Measurements from ENCODE around the gene TMEM108.

The TMEM108 gene

GRCh38 chr3:133262333-133262732 is 224.1 kb downstream of the TMEM108 start:
- Histone ChIP-seq H3K27ac (ENCODE audit: low read depth, low read length) (no peak overlapping the region), H3K27me3 (ENCODE audit: control insufficient read depth in 5 of 5, insufficient read depth in 4 of 5, low read length in 5 of 5) (peaks cover 0 to 2% (median 0%) of the 10 kb centered on the region in 5 donors), H3K9ac (ENCODE audit: low read length in 5 of 5) (no peak overlapping the region), H3K4me1 (ENCODE audit: control insufficient read depth in 5 of 5, insufficient read depth in 5 of 5, low read length in 5 of 5) (no peaks in the 10 kb centered on the region), H3K9me3 (ENCODE audit: control insufficient read depth in 5 of 5, low read length in 5 of 5) (no peaks in the 10 kb centered on the region), H3K4me3 (ENCODE audit: low read depth in 1 of 5, low read length in 5 of 5) (no peak overlapping the region), H3K36me3 (ENCODE audit: control insufficient read depth in 5 of 5, insufficient read depth in 5 of 5, low read length in 5 of 5) (no peaks in the 10 kb centered on the region)

GRCh38 chr3:133264920-133265319 is 226.7 kb downstream of the TMEM108 start:
- Histone ChIP-seq H3K4me3 (ENCODE audit: low read depth in 1 of 5, low read length in 5 of 5) (no peak overlapping the region), H3K27ac (ENCODE audit: low read depth, low read length) (no peak overlapping the region), H3K27me3 (ENCODE audit: control insufficient read depth in 5 of 5, insufficient read depth in 4 of 5, low read length in 5 of 5) (peaks cover 0 to 2% (median 0%) of the 10 kb centered on the region in 5 donors), H3K9me3 (ENCODE audit: control insufficient read depth in 5 of 5, low read length in 5 of 5) (no peaks in the 10 kb centered on the region), H3K9ac (ENCODE audit: low read length in 5 of 5) (no peak overlapping the region), H3K4me1 (ENCODE audit: control insufficient read depth in 5 of 5, insufficient read depth in 5 of 5, low read length in 5 of 5) (no peaks in the 10 kb centered on the region), H3K36me3 (ENCODE audit: control insufficient read depth in 5 of 5, insufficient read depth in 5 of 5, low read length in 5 of 5) (no peaks in the 10 kb centered on the region)

- Histone ChIP-seq H3K9me3 (ENCODE audit: control insufficient read depth in 5 of 5, low read length in 5 of 5) (no peaks in the 10 kb centered on the region), H3K27ac (ENCODE audit: low read depth, low read length) (no peak overlapping the region), H3K4me3 (ENCODE audit: low read depth in 1 of 5, low read length in 5 of 5) (no peak overlapping the region)
These were observed 230.5 kb downstream of the TMEM108 start for GRCh38 chr3:133268726-133269134.

GRCh38 chr3:133269393-133269792 is 231.2 kb downstream of the TMEM108 start:
- Histone ChIP-seq H3K4me1 (ENCODE audit: control insufficient read depth in 5 of 5, insufficient read depth in 5 of 5, low read length in 5 of 5) (no peaks in the 10 kb centered on the region), H3K27me3 (ENCODE audit: control insufficient read depth in 5 of 5, insufficient read depth in 4 of 5, low read length in 5 of 5) (peaks cover 0 to 2% (median 0%) of the 10 kb centered on the region in 5 donors), H3K4me3 (ENCODE audit: low read depth in 1 of 5, low read length in 5 of 5) (no peak overlapping the region), H3K9me3 (ENCODE audit: control insufficient read depth in 5 of 5, low read length in 5 of 5) (no peaks in the 10 kb centered on the region), H3K27ac (ENCODE audit: low read depth, low read length) (no peak overlapping the region), H3K36me3 (ENCODE audit: control insufficient read depth in 5 of 5, insufficient read depth in 5 of 5, low read length in 5 of 5) (no peaks in the 10 kb centered on the region), H3K9ac (ENCODE audit: low read length in 5 of 5) (no peak overlapping the region)

More at GRCh38 chr3:133268726-133269134, 230.5 kb downstream of the TMEM108 start:
- Histone ChIP-seq H3K27me3 (ENCODE audit: control insufficient read depth in 5 of 5, insufficient read depth in 4 of 5, low read length in 5 of 5) (peaks cover 0 to 2% (median 0%) of the 10 kb centered on the region in 5 donors), H3K9ac (ENCODE audit: low read length in 5 of 5) (no peak overlapping the region), H3K36me3 (ENCODE audit: control insufficient read depth in 5 of 5, insufficient read depth in 5 of 5, low read length in 5 of 5) (no peaks in the 10 kb centered on the region), H3K4me1 (ENCODE audit: control insufficient read depth in 5 of 5, insufficient read depth in 5 of 5, low read length in 5 of 5) (no peaks in the 10 kb centered on the region)

- Histone ChIP-seq H3K36me3 (ENCODE audit: control insufficient read depth in 5 of 5, insufficient read depth in 5 of 5, low read length in 5 of 5) (no peaks in the 10 kb centered on the region), H3K9me3 (ENCODE audit: control insufficient read depth in 5 of 5, low read length in 5 of 5) (no peaks in the 10 kb centered on the region), H3K27ac (ENCODE audit: low read depth, low read length) (no peak overlapping the region), H3K4me1 (ENCODE audit: control insufficient read depth in 5 of 5, insufficient read depth in 5 of 5, low read length in 5 of 5) (no peaks in the 10 kb centered on the region), H3K9ac (ENCODE audit: low read length in 5 of 5) (no peak overlapping the region), H3K4me3 (ENCODE audit: low read depth in 1 of 5, low read length in 5 of 5) (no peak overlapping the region), H3K27me3 (ENCODE audit: control insufficient read depth in 5 of 5, insufficient read depth in 4 of 5, low read length in 5 of 5) (no peaks in the 10 kb centered on the region)
These were observed 232.4 kb downstream of the TMEM108 start for GRCh38 chr3:133270631-133271030.

- Histone ChIP-seq H3K4me3 (ENCODE audit: low read depth in 1 of 5, low read length in 5 of 5) (no peak overlapping the region), H3K27me3 (ENCODE audit: control insufficient read depth in 5 of 5, insufficient read depth in 4 of 5, low read length in 5 of 5) (no peaks in the 10 kb centered on the region), H3K27ac (ENCODE audit: low read depth, low read length) (no peak overlapping the region), H3K36me3 (ENCODE audit: control insufficient read depth in 5 of 5, insufficient read depth in 5 of 5, low read length in 5 of 5) (no peaks in the 10 kb centered on the region), H3K9ac (ENCODE audit: low read length in 5 of 5) (no peak overlapping the region), H3K4me1 (ENCODE audit: control insufficient read depth in 5 of 5, insufficient read depth in 5 of 5, low read length in 5 of 5) (no peaks in the 10 kb centered on the region), H3K9me3 (ENCODE audit: control insufficient read depth in 5 of 5, low read length in 5 of 5) (no peaks in the 10 kb centered on the region)
These were observed 232.9 kb downstream of the TMEM108 start for GRCh38 chr3:133271042-133271441.

- no peak overlapping the region for H3K27ac ChIP-seq (ENCODE audit: low read depth, low read length)
These were observed 233.3 kb downstream of the TMEM108 start for GRCh38 chr3:133271539-133271938.

GRCh38 chr3:133273346-133273745 is 235.2 kb downstream of the TMEM108 start:
- Histone ChIP-seq H3K27ac (ENCODE audit: low read depth, low read length) (no peak overlapping the region), H3K27me3 (ENCODE audit: control insufficient read depth in 5 of 5, insufficient read depth in 4 of 5, low read length in 5 of 5) (no peaks in the 10 kb centered on the region), H3K36me3 (ENCODE audit: control insufficient read depth in 5 of 5, insufficient read depth in 5 of 5, low read length in 5 of 5) (no peaks in the 10 kb centered on the region), H3K9me3 (ENCODE audit: control insufficient read depth in 5 of 5, low read length in 5 of 5) (no peaks in the 10 kb centered on the region), H3K9ac (ENCODE audit: low read length in 5 of 5) (no peak overlapping the region), H3K4me3 (ENCODE audit: low read depth in 1 of 5, low read length in 5 of 5) (no peak overlapping the region), H3K4me1 (ENCODE audit: control insufficient read depth in 5 of 5, insufficient read depth in 5 of 5, low read length in 5 of 5) (no peaks in the 10 kb centered on the region)

More at GRCh38 chr3:133271539-133271938, 233.3 kb downstream of the TMEM108 start:
- Histone ChIP-seq H3K27me3 (ENCODE audit: control insufficient read depth in 5 of 5, insufficient read depth in 4 of 5, low read length in 5 of 5) (no peaks in the 10 kb centered on the region), H3K9ac (ENCODE audit: low read length in 5 of 5) (no peak overlapping the region), H3K4me3 (ENCODE audit: low read depth in 1 of 5, low read length in 5 of 5) (no peak overlapping the region), H3K9me3 (ENCODE audit: control insufficient read depth in 5 of 5, low read length in 5 of 5) (no peaks in the 10 kb centered on the region), H3K36me3 (ENCODE audit: control insufficient read depth in 5 of 5, insufficient read depth in 5 of 5, low read length in 5 of 5) (no peaks in the 10 kb centered on the region), H3K4me1 (ENCODE audit: control insufficient read depth in 5 of 5, insufficient read depth in 5 of 5, low read length in 5 of 5) (no peaks in the 10 kb centered on the region)

- Histone ChIP-seq H3K27ac (ENCODE audit: low read depth, low read length) (no peak overlapping the region), H3K27me3 (ENCODE audit: control insufficient read depth in 5 of 5, insufficient read depth in 4 of 5, low read length in 5 of 5) (no peaks in the 10 kb centered on the region), H3K4me3 (ENCODE audit: low read depth in 1 of 5, low read length in 5 of 5) (no peak overlapping the region), H3K4me1 (ENCODE audit: control insufficient read depth in 5 of 5, insufficient read depth in 5 of 5, low read length in 5 of 5) (no peaks in the 10 kb centered on the region), H3K9ac (ENCODE audit: low read length in 5 of 5) (no peak overlapping the region), H3K36me3 (ENCODE audit: control insufficient read depth in 5 of 5, insufficient read depth in 5 of 5, low read length in 5 of 5) (no peaks in the 10 kb centered on the region), H3K9me3 (ENCODE audit: control insufficient read depth in 5 of 5, low read length in 5 of 5) (no peaks in the 10 kb centered on the region)
These were observed 236.3 kb downstream of the TMEM108 start for GRCh38 chr3:133274477-133274876.

GRCh38 chr3:133276594-133276993 is 238.4 kb downstream of the TMEM108 start:
- Histone ChIP-seq H3K9me3 (ENCODE audit: control insufficient read depth in 5 of 5, low read length in 5 of 5) (no peaks in the 10 kb centered on the region), H3K9ac (ENCODE audit: low read length in 5 of 5) (no peak overlapping the region), H3K36me3 (ENCODE audit: control insufficient read depth in 5 of 5, insufficient read depth in 5 of 5, low read length in 5 of 5) (no peaks in the 10 kb centered on the region), H3K4me1 (ENCODE audit: control insufficient read depth in 5 of 5, insufficient read depth in 5 of 5, low read length in 5 of 5) (no peaks in the 10 kb centered on the region), H3K27ac (ENCODE audit: low read depth, low read length) (no peak overlapping the region), H3K4me3 (ENCODE audit: low read depth in 1 of 5, low read length in 5 of 5) (no peak overlapping the region), H3K27me3 (ENCODE audit: control insufficient read depth in 5 of 5, insufficient read depth in 4 of 5, low read length in 5 of 5) (no peaks in the 10 kb centered on the region)

GRCh38 chr3:133277813-133278212 is 239.6 kb downstream of the TMEM108 start:
- Histone ChIP-seq H3K9ac (ENCODE audit: low read length in 5 of 5) (no peak overlapping the region), H3K36me3 (ENCODE audit: control insufficient read depth in 5 of 5, insufficient read depth in 5 of 5, low read length in 5 of 5) (no peaks in the 10 kb centered on the region), H3K27me3 (ENCODE audit: control insufficient read depth in 5 of 5, insufficient read depth in 4 of 5, low read length in 5 of 5) (no peaks in the 10 kb centered on the region), H3K9me3 (ENCODE audit: control insufficient read depth in 5 of 5, low read length in 5 of 5) (no peaks in the 10 kb centered on the region), H3K27ac (ENCODE audit: low read depth, low read length) (no peak overlapping the region), H3K4me3 (ENCODE audit: low read depth in 1 of 5, low read length in 5 of 5) (no peak overlapping the region), H3K4me1 (ENCODE audit: control insufficient read depth in 5 of 5, insufficient read depth in 5 of 5, low read length in 5 of 5) (no peaks in the 10 kb centered on the region)
